HG03280 (cell line): ENCODE results near the gene CXCL11.
A peak's percentile ranks its signal among the peaks of the same experiment; 100 is the strongest.
"Not testable (repeated sequence)": the region's sequence is repeated elsewhere in the genome, so short reads cannot be mapped to it uniquely, and the experiment has no call there.

Source experiments
- ATAC-seq: cut with Tn5 transposase; IDR thresholded peaks from one replicate; pipeline ENCODE4 v1.9.1; 2021; ENCODE audit warnings: mild to moderate bottlenecking, moderate library complexity; ENCODE audit not compliant: unreplicated experiment

Gene CXCL11

DNA sequence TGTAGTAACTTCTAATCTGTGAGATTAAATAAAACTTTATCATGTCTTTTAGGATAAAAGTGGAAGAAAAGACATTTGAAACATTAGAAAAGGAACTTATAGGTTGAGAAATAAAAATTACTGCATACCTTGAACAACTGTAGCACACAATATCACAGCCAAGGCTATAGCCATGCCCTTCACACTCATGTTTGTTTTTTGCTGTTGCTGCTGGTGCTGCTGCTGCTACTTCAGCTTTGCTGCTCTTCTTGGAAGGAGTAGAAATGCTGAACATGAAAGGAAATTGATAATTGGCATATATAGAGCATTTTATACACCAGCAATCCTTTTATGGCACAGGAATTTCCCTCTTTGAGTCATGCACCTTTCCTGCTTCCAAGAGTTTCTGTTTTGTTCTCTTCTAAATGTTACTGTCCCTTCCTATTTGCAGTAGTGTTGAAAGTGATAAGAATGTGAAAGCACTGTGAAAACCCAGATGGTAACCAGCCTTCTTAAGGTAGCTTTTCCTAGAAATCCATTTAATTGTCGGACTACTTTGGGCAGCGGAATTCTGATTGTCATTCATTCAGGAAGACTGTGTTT lies at the start of gene CXCL11:
Gene CXCL11, minus strand, starts transcription at position 272 of the 582 bp plus-strand sequence. Its CDS starts 83 bp downstream, at position 189.
- ATAC-seq = no peak

- ATAC-seq = no peak
Measured at GRCh38 chr4:76084542-76084941, 48.7 kb upstream of the CXCL11 start.

GRCh38 chr4:76083386-76083988 lies 47.6 kb upstream of the CXCL11 start:
- ATAC-seq = no peak

DNA sequence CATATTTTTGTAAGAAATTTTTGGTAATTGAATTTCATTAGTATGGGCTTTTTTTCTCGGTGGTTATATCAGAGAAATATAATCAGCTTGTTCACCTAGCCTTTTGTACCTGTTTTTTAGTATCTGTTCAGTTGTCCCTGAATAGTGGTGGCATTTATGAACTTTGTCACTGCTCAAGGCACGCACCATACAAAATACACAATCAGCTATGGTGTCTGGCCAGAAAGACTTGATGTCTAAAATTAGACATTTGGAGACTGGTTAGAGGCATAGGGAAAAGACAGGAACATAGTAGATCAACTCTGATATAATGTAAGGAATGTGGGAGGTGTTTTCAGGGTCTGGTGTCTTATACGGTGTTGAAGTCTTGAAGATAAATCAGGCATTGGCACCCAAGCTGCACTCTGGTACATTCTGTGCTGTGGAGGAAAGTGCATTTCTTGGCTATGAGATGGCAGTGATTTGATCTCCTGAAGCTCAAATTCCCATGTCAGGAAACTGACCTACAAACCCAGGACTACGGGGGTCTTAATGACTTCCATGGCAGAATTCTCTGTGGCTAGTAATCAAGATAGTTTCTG lies 42.3 kb upstream of the CXCL11 start:
- no peak for ATAC-seq

- no peak for ATAC-seq
Measured at GRCh38 chr4:76074993-76075600, 39.2 kb upstream of the CXCL11 start.

DNA sequence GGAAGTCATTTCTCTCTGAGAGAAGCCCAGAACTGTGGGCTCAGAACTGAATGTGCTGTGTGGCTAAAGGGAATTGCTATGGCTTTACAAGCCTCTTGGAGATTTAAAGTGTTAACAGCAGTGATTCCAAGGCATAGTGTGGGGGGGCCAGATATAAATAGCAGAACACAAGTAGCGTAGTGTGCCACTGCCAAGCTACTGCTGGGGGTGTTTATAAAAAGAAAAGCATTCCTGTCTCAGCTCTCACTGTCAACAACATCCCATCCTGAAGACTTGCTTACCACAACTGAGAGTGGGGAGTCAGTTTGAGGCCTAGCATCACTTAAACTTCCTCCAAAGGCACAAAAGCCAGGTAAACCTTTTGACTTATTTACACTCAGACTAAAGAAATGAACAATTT lies 38.6 kb upstream of the CXCL11 start, which contains the start of gene ART3:
Gene ART3, plus strand, starts transcription at position 242 of the 400 bp plus-strand sequence. CDS start 1,181 bp downstream, outside the sequence.
- ATAC-seq = no peak

GRCh38 chr4:76072760-76073159 lies 36.9 kb upstream of the CXCL11 start:
- no peak for ATAC-seq

DNA sequence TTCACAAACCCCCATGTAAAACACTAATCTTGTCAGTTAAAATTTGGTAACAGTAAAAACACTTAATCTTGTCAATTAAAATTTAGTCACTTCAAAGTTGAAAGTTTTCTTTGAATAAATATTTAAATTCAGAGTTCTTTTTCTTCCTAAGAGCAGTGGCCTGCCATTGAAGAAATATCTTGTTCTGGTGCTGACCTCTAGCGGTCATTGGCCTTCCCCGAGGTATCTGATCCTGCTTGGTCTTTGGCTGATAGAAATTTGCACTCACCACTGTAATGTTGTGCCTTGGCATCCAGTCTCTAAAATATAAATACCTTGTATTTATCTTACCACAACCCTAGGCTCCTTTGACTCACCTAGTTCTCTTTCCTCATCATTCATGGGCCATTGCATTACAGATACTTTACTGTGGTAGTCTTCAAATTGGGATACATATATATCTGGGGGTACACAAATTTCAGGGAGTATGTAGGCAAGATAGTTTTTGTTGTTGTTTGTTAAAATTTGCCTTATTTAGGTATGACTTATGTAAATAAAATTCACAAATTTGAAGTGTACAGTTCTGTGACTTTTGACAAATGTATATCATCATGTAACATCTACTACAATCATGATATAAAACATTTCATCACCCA lies 31.9 kb upstream of the CXCL11 start:
- ATAC-seq = peak; percentile 88

- no peak for ATAC-seq
Measured at GRCh38 chr4:76066546-76066945, 30.7 kb upstream of the CXCL11 start.

GRCh38 chr4:76061982-76062381 lies 26.1 kb upstream of the CXCL11 start:
- ATAC-seq = no peak

DNA sequence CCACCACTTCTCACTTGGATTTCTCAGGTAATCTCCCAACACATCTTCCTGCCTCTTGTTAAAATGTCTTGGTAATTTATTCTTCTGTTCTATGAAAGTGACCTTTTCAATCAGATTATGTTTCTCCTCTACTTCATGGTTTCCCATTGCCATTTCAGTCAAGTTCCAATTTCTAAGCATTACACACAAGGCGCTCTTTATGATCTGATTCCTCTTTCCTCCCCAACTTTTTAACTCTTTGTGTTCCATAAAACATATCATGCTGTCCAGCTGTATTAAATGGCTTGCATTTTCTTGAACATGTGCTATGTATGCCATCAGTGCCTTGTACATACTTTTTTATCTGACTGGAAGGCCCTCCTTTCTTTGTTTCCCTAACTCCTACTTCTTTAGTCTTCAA lies 25.6 kb upstream of the CXCL11 start:
- ATAC-seq = no peak

DNA sequence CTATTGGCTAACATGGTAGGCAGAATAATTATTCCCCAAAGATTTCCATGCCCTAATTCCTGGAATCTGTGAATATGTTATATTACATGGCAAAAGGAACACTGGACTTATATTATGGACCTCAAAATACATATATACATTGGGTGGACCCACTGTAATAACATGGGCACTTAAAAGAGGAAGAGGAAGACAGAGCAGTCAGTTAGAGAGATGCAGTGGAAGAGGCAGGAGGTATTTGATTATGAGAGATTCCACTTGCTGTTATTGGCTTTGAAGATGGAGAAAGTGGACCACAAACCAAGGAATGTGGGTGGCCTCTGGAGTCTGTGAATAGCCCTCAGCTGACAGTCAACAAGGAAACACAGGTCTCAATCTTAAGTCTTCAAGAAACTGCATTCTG lies 24.6 kb upstream of the CXCL11 start:
- no peak for ATAC-seq

DNA sequence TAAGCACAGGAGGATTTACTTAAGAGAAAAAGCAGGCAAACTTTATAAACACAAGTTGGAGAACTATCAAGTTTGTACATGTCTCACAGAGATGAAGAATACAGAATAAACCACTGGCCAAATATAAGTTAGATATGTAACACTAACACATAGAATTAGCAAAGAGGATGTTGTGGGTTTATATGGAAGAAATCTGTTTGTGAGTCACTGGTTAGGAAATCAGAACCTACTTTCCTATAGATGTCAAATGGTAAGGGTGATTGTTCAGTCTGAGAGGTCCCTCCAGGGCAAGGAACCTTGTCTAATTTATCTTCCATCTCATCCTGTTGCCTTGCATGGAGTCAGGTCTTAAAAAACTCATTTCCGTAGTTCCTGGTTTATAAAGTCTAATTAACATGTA lies 23.9 kb upstream of the CXCL11 start:
- no peak for ATAC-seq

- ATAC-seq = no peak
Measured at GRCh38 chr4:76058888-76059426, 23.1 kb upstream of the CXCL11 start.

GRCh38 chr4:76058302-76058701 lies 22.4 kb upstream of the CXCL11 start:
- no peak for ATAC-seq

- ATAC-seq = no peak
Measured at GRCh38 chr4:76055421-76055820, 19.6 kb upstream of the CXCL11 start.

- peak; percentile 92 for ATAC-seq
Measured at GRCh38 chr4:76055016-76055415, 19.1 kb upstream of the CXCL11 start.

GRCh38 chr4:76053730-76054129 lies 17.9 kb upstream of the CXCL11 start:
- no peak for ATAC-seq

- not testable (repeated sequence) for ATAC-seq
Measured at GRCh38 chr4:76050560-76051050, 14.7 kb upstream of the CXCL11 start.

DNA sequence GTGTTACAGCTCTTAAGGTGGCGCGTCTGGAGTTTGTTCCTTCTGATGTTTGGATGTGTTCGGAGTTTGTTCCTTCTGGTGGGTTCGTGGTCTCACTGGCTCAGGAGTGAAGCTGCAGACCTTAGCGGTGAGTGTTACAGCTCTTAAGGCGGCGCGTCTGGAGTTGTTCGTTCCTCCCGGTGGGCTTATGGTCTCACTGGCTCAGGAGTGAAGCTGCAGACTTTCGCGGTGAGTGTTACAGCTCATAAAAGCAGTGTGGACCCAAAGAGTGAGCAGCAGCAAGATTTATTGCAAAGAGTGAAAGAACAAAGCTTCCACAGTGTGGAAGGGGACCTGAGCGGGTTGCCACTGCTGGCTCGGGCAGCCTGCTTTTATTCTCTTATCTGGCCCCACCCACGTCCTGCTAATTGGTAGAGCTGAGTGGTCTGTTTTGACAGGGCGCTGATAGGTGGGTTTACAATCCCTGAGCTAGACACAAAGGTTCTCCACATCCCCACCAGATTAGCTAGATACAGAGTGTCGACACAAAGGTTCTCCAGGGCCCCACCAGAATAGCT lies 14.1 kb upstream of the CXCL11 start:
- ATAC-seq = not testable (repeated sequence)

DNA sequence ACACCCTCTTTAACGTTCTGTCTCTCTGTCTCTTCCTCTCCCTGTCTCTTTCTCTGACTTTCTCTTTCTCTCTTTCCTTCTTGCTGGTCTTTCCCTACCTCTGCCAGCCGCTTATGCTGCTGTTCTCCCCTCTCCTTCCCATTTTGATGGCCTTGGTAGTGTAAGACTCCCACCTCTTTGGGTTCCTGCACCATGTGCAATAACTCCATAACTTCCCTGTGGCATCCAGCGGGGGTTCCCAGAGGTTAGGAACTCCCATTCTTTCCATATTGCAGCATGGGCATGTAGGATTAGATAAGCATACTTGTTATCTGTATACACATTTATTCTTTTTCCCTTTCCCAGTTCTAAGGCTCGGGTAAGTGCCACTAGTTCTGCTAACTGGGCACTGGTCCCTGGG lies 8.8 kb upstream of the CXCL11 start:
- ATAC-seq = not testable (repeated sequence)
